GM12891 (cell line): ENCODE results near the gene WDR83.
A peak's percentile ranks its signal among the peaks of the same experiment; 100 is the strongest.

ENCODE experiments used
- POLR2AphosphoS5 ChIP-seq: IDR thresholded peaks from 2 replicates; pipeline ENCODE4 v1.6.1; 2011; ENCODE audit warnings: low read depth, low read length, control low read depth
- POU2F2 ChIP-seq: IDR thresholded peaks from 2 replicates; pipeline ENCODE4 v1.6.1; 2011; ENCODE audit warnings: low read depth, mild to moderate bottlenecking, control low read depth, low read length, moderate library complexity

DNA sequence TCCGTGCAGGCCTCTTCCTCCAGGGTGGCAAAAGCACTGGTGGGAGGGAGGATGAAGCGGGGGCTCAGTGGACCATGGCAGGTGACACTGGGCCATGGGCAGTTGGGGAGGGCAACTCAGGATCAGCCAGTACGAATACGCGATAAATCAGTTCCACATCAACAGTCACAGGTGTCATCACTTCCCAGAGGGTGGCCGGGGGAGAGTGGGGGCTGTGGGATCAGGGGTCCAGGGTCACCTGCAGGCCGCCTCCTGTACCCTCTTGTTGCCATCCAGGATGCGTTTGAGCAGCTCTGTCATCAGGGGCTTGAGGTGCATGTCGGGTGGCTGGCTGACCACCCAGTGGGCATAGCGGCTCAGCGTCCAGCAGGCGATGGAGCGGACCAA lies 39.7 kb downstream of the WDR83 start:
- TF ChIP-seq POU2F2 (no peak), POLR2AphosphoS5 (peak; percentile 18; the same call in 1 of the 2 replicates)
